Endothelial cell of umbilical vein (primary cell): ENCODE results near the gene CC2D1A. TPM values are rescaled to one million over a fixed set of nuclear protein-coding genes. Genes with fewer than 3 reads are reported as not detected.

Experiments used
- BruUV-seq: library from RNA; stranded (reverse); fragments of 400-500 nt; replicated peaks from 2 replicates; lab custom pipeline; 2021; lab: Mats Ljungman, UMichigan
- CTCF ChIA-PET: fragments of 300-600, 350-600 bp; sonication (Branson Sonifier 250); formaldehyde crosslinking; loops from one replicate; lab custom pipeline; 2021; ENCODE audit warnings: antibody characterized with exemption, inconsistent platforms; lab: Charles Lee
- POLR2A ChIA-PET: fragments of 300-600, 350-600 bp; sonication (Branson Sonifier 250); formaldehyde crosslinking; loops from one replicate; lab custom pipeline; 2021; ENCODE audit warnings: antibody characterized with exemption, inconsistent platforms; lab: Charles Lee
- DNase-seq: peaks from one replicate; pipeline ENCODE4 v3.0.0-alpha.2; 2011; ENCODE audit warnings: low read depth, low spot score
- FAIRE-seq: peaks from 2 replicates; lab custom pipeline; 2011; peaks lifted over from hg19 to GRCh38; lab: Jason Lieb, UNC
- H2AFZ ChIP-seq: 2 replicates; pipeline ENCODE4 v1.6.0; 2012; ENCODE audit warnings: low read depth, low read length, control low read depth, inconsistent platforms
- H3K27ac ChIP-seq: 2 replicates; pipeline ENCODE4 v1.5.1; 2011; ENCODE audit warnings: low read depth, mild to moderate bottlenecking, control low read depth, low read length, moderate library complexity; ENCODE audit not compliant: insufficient read depth
- H3K27me3 ChIP-seq, 2 experiments: 2 replicates each; pipeline versions ENCODE4 v1.6.0 to v1.6.1; 2011; ENCODE audit warnings: low read length in 2 of 2, mixed read lengths in 1 of 2; ENCODE audit not compliant: control insufficient read depth in 2 of 2, insufficient read depth in 2 of 2
- H3K36me3 ChIP-seq, 2 experiments: 2 replicates in 1 of 2; 3 replicates in 1 of 2; pipeline ENCODE4 v1.5.1; 2011; ENCODE audit warnings: low read length in 2 of 2, mild to moderate bottlenecking in 1 of 2, moderate library complexity in 1 of 2; ENCODE audit not compliant: control insufficient read depth in 2 of 2, insufficient read depth in 2 of 2; ENCODE audit errors: extremely low read depth in 1 of 2
- H3K4me1 ChIP-seq: 3 replicates; pipeline ENCODE4 v1.5.1; 2011; ENCODE audit warnings: mild to moderate bottlenecking, low read length; ENCODE audit not compliant: control insufficient read depth, insufficient read depth; ENCODE audit errors: extremely low read depth
- H3K4me2 ChIP-seq: 2 replicates; pipeline ENCODE4 v1.6.1; 2011; ENCODE audit warnings: low read length, control low read depth, mixed read lengths; ENCODE audit not compliant: insufficient read depth
- H3K4me3 ChIP-seq, 3 experiments: fragments of 200-600 bp in 1 of 3; sonication (generic), shearing (Covaris generic) in 1 of 3; replicated peaks in 1 of 3; 2 replicates each; pipeline ENCODE4 v1.5.1; 2011 to 2016; ENCODE audit warnings: control low read depth in 3 of 3, low read length in 3 of 3, mild to moderate bottlenecking in 2 of 3, inconsistent platforms in 1 of 3, low read depth in 1 of 3, moderate library complexity in 1 of 3; ENCODE audit not compliant: insufficient read depth in 1 of 3
- H3K79me2 ChIP-seq: 2 replicates; pipeline ENCODE4 v1.6.0; 2012; ENCODE audit warnings: low read length, inconsistent platforms; ENCODE audit not compliant: control insufficient read depth, insufficient read depth
- H3K9ac ChIP-seq: replicated peaks from 2 replicates; pipeline ENCODE3; 2011; ENCODE audit warnings: low read length, control low read depth; ENCODE audit not compliant: insufficient read depth; ENCODE audit errors: extremely low read depth
- H3K9me1 ChIP-seq: replicated peaks from 3 replicates; pipeline ENCODE4 v1.6.0; 2011; ENCODE audit warnings: mild to moderate bottlenecking, low read length; ENCODE audit not compliant: control insufficient read depth, insufficient read depth; ENCODE audit errors: extremely low read depth
- H3K9me3 ChIP-seq: replicated peaks from 2 replicates; pipeline ENCODE4 v1.5.1; 2012; ENCODE audit warnings: low read length, inconsistent platforms; ENCODE audit not compliant: control insufficient read depth, insufficient read depth
- H4K20me1 ChIP-seq: replicated peaks from 2 replicates; pipeline ENCODE3; 2011; ENCODE audit warnings: mild to moderate bottlenecking, low read length; ENCODE audit not compliant: control insufficient read depth, insufficient read depth; ENCODE audit errors: extremely low read depth
- EZH2 ChIP-seq: IDR thresholded peaks from 2 replicates; pipeline ENCODE4 v1.6.1; 2012; ENCODE audit warnings: borderline replicate concordance, low read depth, mild to moderate bottlenecking, moderate library complexity, low read length, inconsistent platforms; ENCODE audit not compliant: severe bottlenecking
- JUN ChIP-seq: IDR thresholded peaks from 2 replicates; pipeline ENCODE4 v1.6.1; 2011; ENCODE audit warnings: borderline replicate concordance, low read depth; ENCODE audit not compliant: insufficient read length, insufficient read depth
- MAX ChIP-seq: IDR thresholded peaks from 2 replicates; pipeline ENCODE4 v1.6.1; 2011; ENCODE audit not compliant: insufficient read depth, insufficient read length
- MYC ChIP-seq: IDR thresholded peaks from one replicate; pipeline ENCODE4 v1.6.1; 2011; ENCODE audit warnings: mild to moderate bottlenecking, low read depth, low read length
- POLR2A ChIP-seq: IDR thresholded peaks from 2 replicates; pipeline ENCODE4 v1.6.1; 2012; ENCODE audit warnings: low read depth, mild to moderate bottlenecking, control low read depth, low read length
- POLR2AphosphoS5 ChIP-seq: IDR thresholded peaks from 2 replicates; pipeline ENCODE4 v1.6.1; 2012; ENCODE audit warnings: low read depth, mild to moderate bottlenecking, control low read depth, low read length, moderate library complexity; ENCODE audit not compliant: insufficient read depth
- dilution Hi-C: fragments of 300-500 bp; cut with MboI; formaldehyde crosslinking; loops from one replicate; pipeline ENCODE4 v1.15.0; 2019; ENCODE audit warnings: low sequenced_read_pairs; ENCODE audit not compliant: extremely low pct_ligation_motif_present
- intact Hi-C: fragments of 100-400 bp; cut with micrococcal nuclease; formaldehyde crosslinking; loops from one replicate; pipeline ENCODE4 v1.10.0; 2022
- polyA plus RNA-seq, 4 experiments: library from polyadenylated mRNA; depleted of rRNA in 3 of 4; stranded (reverse) in 3 of 4; unstranded in 1 of 4; fragments of >200 nt; gene quantifications; 2 replicates each; pipeline versions ENCODE4 v1.2.1 to v1.2.3, GENCODE V29; 2011 to 2012; ENCODE audit warnings: missing spikeins in 1 of 4
- total RNA-seq: library from RNA; stranded (reverse); gene quantifications from 2 replicates; pipeline ENCODE4 v1.2.3, GENCODE V29; 2021
- TF ChIP-seq, protein P1 (sequence below), 2 donors: IDR thresholded peaks; 1 replicate in 1 of 2; 2 replicates in 1 of 2; pipeline ENCODE4 v1.5.1; 2011; ENCODE audit warnings: low read length in 2 of 2, mild to moderate bottlenecking in 2 of 2, moderate library complexity in 2 of 2, control low read depth in 1 of 2, inconsistent platforms in 1 of 2, low read depth in 1 of 2; ENCODE audit not compliant: insufficient read depth in 1 of 2; ENCODE audit errors: extremely low read depth in 1 of 2

The CC2D1A gene
- total and polyA plus RNA-seq, 2 donors (not counting 3 experiments of a cell fraction or from before 2014, with no cell fraction given), result 13.6 to 33.7 TPM

- H3K9me1 ChIP-seq, result no peaks in the 10 kb centered on the region
- dilution Hi-C loops, result no loop called here
- POLR2A ChIA-PET, result no interaction called here
Observed at GRCh38 chr19:13869281-13869680, 36.7 kb upstream of the CC2D1A start.

More at GRCh38 chr19:13869281-13869680, 36.7 kb upstream of the CC2D1A start:
- no peaks in the 10 kb centered on the region for H3K9me3 ChIP-seq
- no peaks in the 10 kb centered on the region for H4K20me1 ChIP-seq
- no peak overlapping the region for H3K4me3 ChIP-seq
- intact Hi-C loops, result no loop called here
- H3K9ac ChIP-seq, result no peak overlapping the region
- no peak overlapping the region for H2AFZ ChIP-seq
- CTCF ChIA-PET, result no interaction called here
- no peak for FAIRE-seq
- BruUV-seq, result no TSS peak
- no peaks in the 10 kb centered on the region for H3K27me3 ChIP-seq
- peaks cover 6% of the 10 kb centered on the region for H3K4me1 ChIP-seq
- H3K4me2 ChIP-seq, result no peak overlapping the region
- H3K27ac ChIP-seq, result no peak overlapping the region
- TF ChIP-seq EZH2 (no peak), POLR2AphosphoS5 (no peak), JUN (no peak), POLR2A (no peak), MYC (no peak), MAX (no peak)
- TF ChIP-seq, protein P1, sequence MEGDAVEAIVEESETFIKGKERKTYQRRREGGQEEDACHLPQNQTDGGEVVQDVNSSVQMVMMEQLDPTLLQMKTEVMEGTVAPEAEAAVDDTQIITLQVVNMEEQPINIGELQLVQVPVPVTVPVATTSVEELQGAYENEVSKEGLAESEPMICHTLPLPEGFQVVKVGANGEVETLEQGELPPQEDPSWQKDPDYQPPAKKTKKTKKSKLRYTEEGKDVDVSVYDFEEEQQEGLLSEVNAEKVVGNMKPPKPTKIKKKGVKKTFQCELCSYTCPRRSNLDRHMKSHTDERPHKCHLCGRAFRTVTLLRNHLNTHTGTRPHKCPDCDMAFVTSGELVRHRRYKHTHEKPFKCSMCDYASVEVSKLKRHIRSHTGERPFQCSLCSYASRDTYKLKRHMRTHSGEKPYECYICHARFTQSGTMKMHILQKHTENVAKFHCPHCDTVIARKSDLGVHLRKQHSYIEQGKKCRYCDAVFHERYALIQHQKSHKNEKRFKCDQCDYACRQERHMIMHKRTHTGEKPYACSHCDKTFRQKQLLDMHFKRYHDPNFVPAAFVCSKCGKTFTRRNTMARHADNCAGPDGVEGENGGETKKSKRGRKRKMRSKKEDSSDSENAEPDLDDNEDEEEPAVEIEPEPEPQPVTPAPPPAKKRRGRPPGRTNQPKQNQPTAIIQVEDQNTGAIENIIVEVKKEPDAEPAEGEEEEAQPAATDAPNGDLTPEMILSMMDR (IDR thresholded peaks at IDR 0.05; ENCODE audit: extremely low read depth in 1 of 2, insufficient read depth in 1 of 2, low read depth in 1 of 2, low read length in 2 of 2), result no peak
- H3K79me2 ChIP-seq, result no peaks in the 10 kb centered on the region
- no peaks in the 10 kb centered on the region for H3K36me3 ChIP-seq
- DNase-seq, result no peak
